HepG2 (cell line): Measurements from ENCODE around the gene GPR37L1. TPM values are rescaled to one million over a fixed set of nuclear protein-coding genes. Genes with fewer than 3 reads are reported as not detected.

ENCODE experiments used
- ATAC-seq: fragments of 200-7000 bp; cut with Tn5 transposase; 3 replicates; pipeline ENCODE4 v1.9.1; 2020; ENCODE audit warnings: mild to moderate bottlenecking, moderate library complexity
- BruUV-seq: library from RNA; stranded (reverse); fragments of 400-500 nt; replicated peaks from 2 replicates; lab custom pipeline; 2021; lab: Mats Ljungman, UMichigan
- CTCF ChIA-PET: fragments of 300-600 bp; formaldehyde crosslinking; extraction: SDS; loops from one replicate; lab custom pipeline; 2021; ENCODE audit warnings: low total read pairs, inconsistent platforms, low intra/inter-chr PET ratio; lab: Yijun Ruan, JAX
- POLR2A ChIA-PET: fragments of 350-600 bp; sonication (Branson Sonifier 250); formaldehyde crosslinking; loops from one replicate; lab custom pipeline; 2020; ENCODE audit warnings: antibody characterized with exemption, inconsistent platforms; lab: Yijun Ruan, JAX
- DNase-seq: peaks from one replicate; pipeline ENCODE4 v3.0.0-alpha.2; 2015; ENCODE audit warnings: low spot score
- FAIRE-seq: peaks from 3 replicates; lab custom pipeline; 2011; peaks lifted over from hg19 to GRCh38; lab: Jason Lieb, UNC
- H2AFZ ChIP-seq: one replicate; pipeline ENCODE4 v1.6.1; 2011; ENCODE audit warnings: low read length, inconsistent platforms
- H3K27ac ChIP-seq: fragments of 300-600 bp; 3 replicates; pipeline ENCODE4 v1.8.0; 2011; ENCODE audit warnings: mixed run types, mild to moderate bottlenecking, mixed read lengths, low read length, inconsistent platforms; ENCODE audit not compliant: insufficient read depth; ENCODE audit errors: extremely low read length
- H3K27me3 ChIP-seq, 2 experiments: fragments of 200-600 bp in 1 of 2; 2 replicates in 1 of 2; 3 replicates in 1 of 2; pipeline versions ENCODE4 v1.6.0 to v1.8.0; 2011; ENCODE audit warnings: low read length in 2 of 2, mild to moderate bottlenecking in 2 of 2, moderate library complexity in 2 of 2, inconsistent platforms in 1 of 2; ENCODE audit not compliant: insufficient read depth in 2 of 2, control insufficient read depth in 1 of 2
- H3K36me3 ChIP-seq, 2 experiments: fragments of 200-600 bp in 1 of 2; replicated peaks in 1 of 2; 2 replicates in 1 of 2; 3 replicates in 1 of 2; pipeline versions ENCODE4 v1.5.1 to v1.8.0; 2011; ENCODE audit warnings: low read length in 2 of 2, inconsistent platforms in 1 of 2; ENCODE audit not compliant: insufficient read depth in 2 of 2, control insufficient read depth in 1 of 2
- H3K4me1 ChIP-seq: 2 replicates; pipeline ENCODE4 v1.5.1; 2012; ENCODE audit warnings: low read length, inconsistent platforms; ENCODE audit not compliant: insufficient read depth
- H3K4me2 ChIP-seq: 2 replicates; pipeline ENCODE4 v1.6.0; 2011; ENCODE audit warnings: low read depth, low read length, inconsistent platforms
- H3K4me3 ChIP-seq, 3 experiments: fragments of 200-600 bp in 1 of 3; sonication (generic), shearing (Covaris generic) in 1 of 3; replicated peaks in 1 of 3; 2 replicates each; pipeline ENCODE4 v1.5.1; 2011 to 2016; ENCODE audit warnings: low read length in 3 of 3, inconsistent platforms in 2 of 3, low read depth in 2 of 3, mild to moderate bottlenecking in 2 of 3, control low read depth in 1 of 3, mixed read lengths in 1 of 3; ENCODE audit not compliant: insufficient read depth in 1 of 3
- H3K79me2 ChIP-seq: one replicate; pipeline ENCODE4 v1.6.1; 2011; ENCODE audit warnings: low read length, inconsistent platforms; ENCODE audit not compliant: insufficient read depth
- H3K9ac ChIP-seq: 2 replicates; pipeline ENCODE4 v1.6.0; 2011; ENCODE audit warnings: mild to moderate bottlenecking, low read depth, low read length, inconsistent platforms; ENCODE audit not compliant: insufficient read depth
- H3K9me3 ChIP-seq: 2 replicates; pipeline ENCODE4 v1.5.1; 2012; ENCODE audit warnings: mild to moderate bottlenecking, low read length
- H4K20me1 ChIP-seq: 2 replicates; pipeline ENCODE4 v1.6.0; 2011; ENCODE audit warnings: inconsistent platforms, mild to moderate bottlenecking, low read length, moderate library complexity; ENCODE audit not compliant: insufficient read depth
- ELF3 ChIP-seq: IDR thresholded peaks from 2 replicates; pipeline ENCODE4 v1.6.1; 2016; ENCODE audit warnings: missing genetic modification reagents, missing compliant biosample characterization
- MAX ChIP-seq: IDR thresholded peaks from 2 replicates; pipeline ENCODE4 v1.6.1; 2012; ENCODE audit warnings: inconsistent platforms
- USF2 ChIP-seq, 2 experiments: sonication (generic) in 1 of 2; formaldehyde crosslinking in 1 of 2; IDR thresholded peaks; 2 replicates each; pipeline versions ENCODE4 v1.5.1 to v1.6.1; 2011 to 2020; ENCODE audit warnings: borderline replicate concordance in 1 of 2, low read depth in 1 of 2, low read length in 1 of 2, mild to moderate bottlenecking in 1 of 2, missing genetic modification reagents in 1 of 2, moderate library complexity in 1 of 2
- ZNF543 ChIP-seq: sonication (generic); formaldehyde crosslinking; IDR thresholded peaks from 2 replicates; pipeline ENCODE4 v1.4.0; 2020; ENCODE audit warnings: mild to moderate bottlenecking, missing genetic modification reagents
- WGBS: methylation state at CpG from one replicate; pipeline ENCODE4 v1.1.6; 2017; ENCODE audit warnings: low lambda C conversion rate; 5-methylcytosine and 5-hydroxymethylcytosine counted together
- in situ Hi-C: cut with HindIII; loops from 2 replicates; pipeline ENCODE4 v1.10.0; 2017; ENCODE audit warnings: low pct_unique_long_range_greater_than_20kb; ENCODE audit not compliant: extremely low pct_ligation_motif_present
- intact Hi-C: fragments of 100-400 bp; cut with micrococcal nuclease; formaldehyde crosslinking; loops from one replicate; pipeline ENCODE4 v1.10.0; 2022; ENCODE audit not compliant: unreplicated experiment
- polyA plus RNA-seq, 8 experiments: library from polyadenylated mRNA; depleted of rRNA in 3 of 8; stranded (reverse) in 7 of 8; unstranded in 1 of 8; fragments of >200 nt; fragmentation: Illumina TruSeq in 4 of 8; extraction: Trizol in 4 of 8; gene quantifications; 2 replicates each; pipeline versions ENCODE4 v1.2.1 to v1.2.3, GENCODE V29; 2011 to 2016; ENCODE audit warnings: low read depth in 4 of 8, missing spikeins in 1 of 8, mixed read lengths in 1 of 8; ENCODE audit not compliant: insufficient read depth in 1 of 8
- total RNA-seq, 5 experiments: library from RNA; depleted of rRNA; stranded (reverse); fragments of >200 nt; fragmentation: Illumina TruSeq; extraction: Trizol; gene quantifications; 2 replicates each; pipeline ENCODE4 v1.2.3, GENCODE V29; 2016; ENCODE audit warnings: low read depth in 1 of 5
- TF ChIP-seq, protein P1 (sequence below): sonication (generic); formaldehyde crosslinking; IDR thresholded peaks from 2 replicates; pipeline ENCODE4 v1.4.0; 2020; ENCODE audit warnings: low read depth, missing genetic modification reagents
- TF ChIP-seq, protein P2 (sequence below): sonication (generic); formaldehyde crosslinking; IDR thresholded peaks from 2 replicates; pipeline ENCODE4; 2020; ENCODE audit warnings: missing genetic modification reagents, mild to moderate bottlenecking, borderline replicate concordance

Gene GPR37L1
- total and polyA plus RNA-seq, 2 of the 13 experiments (the other 11 are each of a cell fraction or from before 2014, with no cell fraction given): 0.13 TPM; not detected in 1

GRCh38 chr1:202150602-202151001, 27.9 kb downstream of the GPR37L1 start:
- no peak overlapping the region for H3K27ac ChIP-seq
- peaks cover 0 to 57% of the 10 kb centered on the region in 2 experiments; a peak in 4 of 5 replicates for H3K27me3 ChIP-seq
- H3K9ac ChIP-seq: no peak overlapping the region
- ATAC-seq (no peak), FAIRE-seq (no peak), DNase-seq (no peak)
- no TSS peak for BruUV-seq
- no peaks in the 10 kb centered on the region for H3K36me3 ChIP-seq
- in situ Hi-C loops (no loop called here), intact Hi-C loops (no loop called here)
- no peak for TF ChIP-seq ZNF543 (CRISPR knock-in tag)
- TF ChIP-seq, protein P1, sequence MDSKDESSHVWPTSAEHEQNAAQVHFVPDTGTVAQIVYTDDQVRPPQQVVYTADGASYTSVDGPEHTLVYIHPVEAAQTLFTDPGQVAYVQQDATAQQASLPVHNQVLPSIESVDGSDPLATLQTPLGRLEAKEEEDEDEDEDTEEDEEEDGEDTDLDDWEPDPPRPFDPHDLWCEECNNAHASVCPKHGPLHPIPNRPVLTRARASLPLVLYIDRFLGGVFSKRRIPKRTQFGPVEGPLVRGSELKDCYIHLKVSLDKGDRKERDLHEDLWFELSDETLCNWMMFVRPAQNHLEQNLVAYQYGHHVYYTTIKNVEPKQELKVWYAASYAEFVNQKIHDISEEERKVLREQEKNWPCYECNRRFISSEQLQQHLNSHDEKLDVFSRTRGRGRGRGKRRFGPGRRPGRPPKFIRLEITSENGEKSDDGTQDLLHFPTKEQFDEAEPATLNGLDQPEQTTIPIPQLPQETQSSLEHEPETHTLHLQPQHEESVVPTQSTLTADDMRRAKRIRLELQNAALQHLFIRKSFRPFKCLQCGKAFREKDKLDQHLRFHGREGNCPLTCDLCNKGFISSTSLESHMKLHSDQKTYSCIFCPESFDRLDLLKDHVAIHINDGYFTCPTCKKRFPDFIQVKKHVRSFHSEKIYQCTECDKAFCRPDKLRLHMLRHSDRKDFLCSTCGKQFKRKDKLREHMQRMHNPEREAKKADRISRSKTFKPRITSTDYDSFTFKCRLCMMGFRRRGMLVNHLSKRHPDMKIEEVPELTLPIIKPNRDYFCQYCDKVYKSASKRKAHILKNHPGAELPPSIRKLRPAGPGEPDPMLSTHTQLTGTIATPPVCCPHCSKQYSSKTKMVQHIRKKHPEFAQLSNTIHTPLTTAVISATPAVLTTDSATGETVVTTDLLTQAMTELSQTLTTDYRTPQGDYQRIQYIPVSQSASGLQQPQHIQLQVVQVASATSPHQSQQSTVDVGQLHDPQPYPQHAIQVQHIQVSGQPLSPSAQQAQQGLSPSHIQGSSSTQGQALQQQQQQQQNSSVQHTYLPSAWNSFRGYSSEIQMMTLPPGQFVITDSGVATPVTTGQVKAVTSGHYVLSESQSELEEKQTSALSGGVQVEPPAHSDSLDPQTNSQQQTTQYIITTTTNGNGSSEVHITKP: no peak
- no peak for TF ChIP-seq ELF3 (CRISPR knock-in tag)
- no peak for TF ChIP-seq MAX
- TF ChIP-seq, protein P2, sequence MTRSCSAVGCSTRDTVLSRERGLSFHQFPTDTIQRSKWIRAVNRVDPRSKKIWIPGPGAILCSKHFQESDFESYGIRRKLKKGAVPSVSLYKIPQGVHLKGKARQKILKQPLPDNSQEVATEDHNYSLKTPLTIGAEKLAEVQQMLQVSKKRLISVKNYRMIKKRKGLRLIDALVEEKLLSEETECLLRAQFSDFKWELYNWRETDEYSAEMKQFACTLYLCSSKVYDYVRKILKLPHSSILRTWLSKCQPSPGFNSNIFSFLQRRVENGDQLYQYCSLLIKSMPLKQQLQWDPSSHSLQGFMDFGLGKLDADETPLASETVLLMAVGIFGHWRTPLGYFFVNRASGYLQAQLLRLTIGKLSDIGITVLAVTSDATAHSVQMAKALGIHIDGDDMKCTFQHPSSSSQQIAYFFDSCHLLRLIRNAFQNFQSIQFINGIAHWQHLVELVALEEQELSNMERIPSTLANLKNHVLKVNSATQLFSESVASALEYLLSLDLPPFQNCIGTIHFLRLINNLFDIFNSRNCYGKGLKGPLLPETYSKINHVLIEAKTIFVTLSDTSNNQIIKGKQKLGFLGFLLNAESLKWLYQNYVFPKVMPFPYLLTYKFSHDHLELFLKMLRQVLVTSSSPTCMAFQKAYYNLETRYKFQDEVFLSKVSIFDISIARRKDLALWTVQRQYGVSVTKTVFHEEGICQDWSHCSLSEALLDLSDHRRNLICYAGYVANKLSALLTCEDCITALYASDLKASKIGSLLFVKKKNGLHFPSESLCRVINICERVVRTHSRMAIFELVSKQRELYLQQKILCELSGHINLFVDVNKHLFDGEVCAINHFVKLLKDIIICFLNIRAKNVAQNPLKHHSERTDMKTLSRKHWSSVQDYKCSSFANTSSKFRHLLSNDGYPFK: no peak
- TF ChIP-seq USF2 (IDR thresholded peaks at IDR 0.05; ENCODE audit: low read depth, low read length): no peak
- no peak for TF ChIP-seq USF2 (CRISPR knock-in tag; IDR thresholded peaks at IDR 0.05; ENCODE audit: borderline replicate concordance)
- no peak overlapping the region for H3K4me3 ChIP-seq
- 31% methylated on average over 8 of the region's 8 CpGs for WGBS
- no peaks in the 10 kb centered on the region for H4K20me1 ChIP-seq
- CTCF ChIA-PET: no interaction called here
- POLR2A ChIA-PET: no interaction called here
- H3K4me2 ChIP-seq: no peak overlapping the region
- no peaks in the 10 kb centered on the region for H3K9me3 ChIP-seq
- H3K79me2 ChIP-seq: no peaks in the 10 kb centered on the region
- no peak overlapping the region for H2AFZ ChIP-seq
- H3K4me1 ChIP-seq: peaks cover 12% of the 10 kb centered on the region
